Stimulated activated CD4-positive, alpha-beta T cell treated with anti-CD3 and anti-CD28 coated beads, TNF-alpha, amount 100 ng/mL, for 1 hour (primary cell): ENCODE results near the gene PCED1A.
"Not testable (repeated sequence)": the region's sequence is repeated elsewhere in the genome, so short reads cannot be mapped to it uniquely, and the experiment has no call there.

Experiments used
- DNase-seq, 3 donors: peaks; one replicate each; pipeline ENCODE4 v3.0.0-alpha.2; 2020; ENCODE audit warnings: low read depth in 3 of 3, low spot score in 1 of 3

Gene PCED1A

GRCh38 chr20:2831206-2831605 lies 9.2 kb downstream of the PCED1A start:
- not testable (repeated sequence) for DNase-seq

GRCh38 chr20:2829376-2829775 lies 11.1 kb downstream of the PCED1A start:
- DNase-seq = no peak

GRCh38 chr20:2826655-2827054 lies 13.8 kb downstream of the PCED1A start:
- no peak for DNase-seq

- no peak for DNase-seq
Observed at GRCh38 chr20:2825761-2826160, 14.7 kb downstream of the PCED1A start.

GRCh38 chr20:2822073-2822472 lies 18.4 kb downstream of the PCED1A start:
- DNase-seq = no peak

GRCh38 chr20:2820896-2821869 lies 19.3 kb downstream of the PCED1A start:
- no peak for DNase-seq

GRCh38 chr20:2820084-2820895 lies 20.2 kb downstream of the PCED1A start:
- DNase-seq = no peak

- no peak for DNase-seq
Observed at GRCh38 chr20:2817891-2818595, 22.4 kb downstream of the PCED1A start.

- no peak for DNase-seq
Observed at GRCh38 chr20:2817341-2817726, 23.1 kb downstream of the PCED1A start.

GRCh38 chr20:2816583-2817340 lies 23.7 kb downstream of the PCED1A start:
- no peak for DNase-seq

- no peak for DNase-seq
Observed at GRCh38 chr20:2816030-2816582, 24.3 kb downstream of the PCED1A start, which contains the start of gene TMEM239. TMEM239 (plus strand) TSS chr20:2816364; CDS start chr20:2816555, 191 bp downstream.

GRCh38 chr20:2815242-2815900 lies 25.1 kb downstream of the PCED1A start:
- DNase-seq = no peak

GRCh38 chr20:2814587-2815051 lies 25.8 kb downstream of the PCED1A start, which contains the start of gene C20orf141:
C20orf141 (plus strand) TSS chr20:2814987; CDS start chr20:2815185, 198 bp downstream.
- DNase-seq = no peak

- no peak for DNase-seq
Observed at GRCh38 chr20:2814076-2814475, 26.4 kb downstream of the PCED1A start.

GRCh38 chr20:2812189-2812588 lies 28.3 kb downstream of the PCED1A start:
- DNase-seq = no peak

GRCh38 chr20:2809690-2810089 lies 30.8 kb downstream of the PCED1A start:
- no peak for DNase-seq

GRCh38 chr20:2807929-2808328 lies 32.5 kb downstream of the PCED1A start:
- not testable (repeated sequence) for DNase-seq

GRCh38 chr20:2807019-2807418 lies 33.4 kb downstream of the PCED1A start:
- no peak for DNase-seq

- DNase-seq = no peak
Observed at GRCh38 chr20:2806351-2806701, 34.1 kb downstream of the PCED1A start.
